H1 (cell line): ENCODE measurements around the gene SGSM1. TPM values are rescaled to one million over a fixed set of nuclear protein-coding genes. Genes with fewer than 3 reads are reported as not detected.

Experiments
- CTCF ChIA-PET: fragments of 300-600 bp; sonication (Branson Sonifier 250); formaldehyde crosslinking; loops from one replicate; lab custom pipeline; 2021; ENCODE audit not compliant: partially characterized antibody; lab: Charles Lee
- POLR2A ChIA-PET: fragments of 300-600 bp; sonication (Branson Sonifier 250); formaldehyde crosslinking; loops from one replicate; lab custom pipeline; 2021; ENCODE audit warnings: inconsistent platforms; ENCODE audit not compliant: partially characterized antibody; lab: Charles Lee
- DNase-seq, 2 experiments: peaks; one replicate each; pipeline versions ENCODE4 v3.0.0 to v3.0.0-alpha.2; 2010 to 2022; ENCODE audit warnings: low spot score in 2 of 2, low read depth in 1 of 2, mixed read lengths in 1 of 2
- FAIRE-seq: peaks from 2 replicates; lab custom pipeline; 2011; peaks lifted over from hg19 to GRCh38; lab: Jason Lieb, UNC
- H2AFZ ChIP-seq: 2 replicates; pipeline ENCODE4 v1.8.1; 2012; ENCODE audit warnings: low read length, inconsistent platforms
- H2AK5ac ChIP-seq: 2 replicates; pipeline ENCODE4 v1.6.1; 2013; ENCODE audit warnings: low read depth, low read length
- H2BK120ac ChIP-seq: replicated peaks from 2 replicates; pipeline ENCODE3; 2013; ENCODE audit warnings: low read depth, low read length, inconsistent platforms
- H2BK12ac ChIP-seq: 2 replicates; pipeline ENCODE4 v1.6.1; 2013; ENCODE audit warnings: low read depth, low read length
- H2BK15ac ChIP-seq: 2 replicates; pipeline ENCODE4 v1.6.1; 2013; ENCODE audit warnings: low read length
- H2BK20ac ChIP-seq: 2 replicates; pipeline ENCODE4 v1.6.1; 2013; ENCODE audit warnings: low read length
- H2BK5ac ChIP-seq: 2 replicates; pipeline ENCODE4 v1.6.1; 2013; ENCODE audit warnings: low read depth, low read length
- H3K14ac ChIP-seq: 2 replicates; pipeline ENCODE4 v1.6.1; 2013; ENCODE audit warnings: inconsistent platforms; ENCODE audit not compliant: insufficient read length
- H3K18ac ChIP-seq: 2 replicates; pipeline ENCODE4 v1.6.1; 2013; ENCODE audit warnings: low read length; ENCODE audit errors: extremely low read depth
- H3K23ac ChIP-seq: 2 replicates; pipeline ENCODE4 v1.6.1; 2013; ENCODE audit warnings: inconsistent platforms; ENCODE audit not compliant: insufficient read length
- H3K23me2 ChIP-seq: 2 replicates; pipeline ENCODE4 v1.6.1; 2013; ENCODE audit warnings: low read depth, low read length
- H3K27ac ChIP-seq: 2 replicates; pipeline ENCODE4 v1.6.1; 2011; ENCODE audit warnings: low read depth, low read length, inconsistent platforms
- H3K27me3 ChIP-seq, 4 experiments: replicated peaks in 1 of 4; 1 replicate in 1 of 4; 2 replicates in 3 of 4; pipeline versions ENCODE4 v1.6.1 to v1.8.1; 2011 to 2013; ENCODE audit warnings: low read length in 3 of 4, mild to moderate bottlenecking in 3 of 4, inconsistent platforms in 2 of 4, mixed read lengths in 2 of 4, moderate library complexity in 1 of 4; ENCODE audit not compliant: control insufficient read depth in 3 of 4, insufficient read depth in 3 of 4; ENCODE audit errors: extremely low read depth in 1 of 4
- H3K36me3 ChIP-seq, 4 experiments: 2 replicates each; pipeline versions ENCODE4 v1.6.1 to v1.8.1; 2011 to 2013; ENCODE audit warnings: mild to moderate bottlenecking in 4 of 4, low read length in 3 of 4, moderate library complexity in 2 of 4, control low read depth in 1 of 4, inconsistent platforms in 1 of 4; ENCODE audit not compliant: insufficient read depth in 4 of 4, control insufficient read depth in 2 of 4
- H3K4ac ChIP-seq: replicated peaks from 2 replicates; pipeline ENCODE3; 2013; ENCODE audit warnings: low read length, low read depth, mixed read lengths, inconsistent platforms; ENCODE audit not compliant: insufficient read length
- H3K4me1 ChIP-seq, 4 experiments: replicated peaks in 1 of 4; 1 replicate in 1 of 4; 2 replicates in 3 of 4; pipeline versions ENCODE4 v1.6.1 to v1.8.1; 2011 to 2013; ENCODE audit warnings: low read length in 3 of 4, inconsistent platforms in 2 of 4, mixed read lengths in 1 of 4; ENCODE audit not compliant: insufficient read depth in 4 of 4, control insufficient read depth in 3 of 4
- H3K4me2 ChIP-seq, 2 experiments: 2 replicates each; pipeline versions ENCODE4 v1.6.1 to v1.8.1; 2011 to 2013; ENCODE audit warnings: low read depth in 2 of 2, low read length in 2 of 2, control low read depth in 1 of 2, inconsistent platforms in 1 of 2, mild to moderate bottlenecking in 1 of 2; ENCODE audit not compliant: insufficient read depth in 1 of 2
- H3K4me3 ChIP-seq, 4 experiments: fragments of 200-600, 300-600 bp in 1 of 4; sonication (generic), shearing (Covaris generic), sonication (Bioruptor Twin) in 1 of 4; 2 replicates each; pipeline versions ENCODE4 v1.5.1 to v1.8.1; 2011 to 2016; ENCODE audit warnings: low read length in 4 of 4, low read depth in 3 of 4, control low read depth in 2 of 4, inconsistent platforms in 2 of 4, mild to moderate bottlenecking in 2 of 4, mixed read lengths in 1 of 4, moderate library complexity in 1 of 4; ENCODE audit not compliant: insufficient read depth in 2 of 4; ENCODE audit errors: extremely low read depth in 1 of 4
- H3K56ac ChIP-seq: replicated peaks from 2 replicates; pipeline ENCODE3; 2013; ENCODE audit warnings: low read depth, mild to moderate bottlenecking, mixed read lengths, low read length, inconsistent platforms; ENCODE audit not compliant: insufficient read length
- H3K79me1 ChIP-seq: 2 replicates; pipeline ENCODE4 v1.6.1; 2013; ENCODE audit warnings: low read depth, low read length, control low read depth
- H3K79me2 ChIP-seq, 2 experiments: 2 replicates each; pipeline versions ENCODE4 v1.6.1 to v1.8.1; 2012 to 2013; ENCODE audit warnings: low read length in 2 of 2, mild to moderate bottlenecking in 2 of 2, inconsistent platforms in 1 of 2; ENCODE audit not compliant: insufficient read depth in 2 of 2, control insufficient read depth in 1 of 2
- H3K9ac ChIP-seq, 4 experiments: replicated peaks in 1 of 4; 1 replicate in 1 of 4; 2 replicates in 3 of 4; pipeline versions ENCODE4 v1.6.1 to v1.8.1; 2011 to 2013; ENCODE audit warnings: low read depth in 3 of 4, low read length in 3 of 4, control low read depth in 2 of 4, mild to moderate bottlenecking in 2 of 4, moderate library complexity in 2 of 4, inconsistent platforms in 1 of 4; ENCODE audit errors: extremely low read depth in 1 of 4
- H3K9me3 ChIP-seq, 2 experiments: 2 replicates each; pipeline versions ENCODE4 v1.6.1 to v1.8.1; 2012 to 2013; ENCODE audit warnings: mild to moderate bottlenecking in 2 of 2, moderate library complexity in 2 of 2, control low read depth in 1 of 2, inconsistent platforms in 1 of 2, low read depth in 1 of 2, low read length in 1 of 2, mixed read lengths in 1 of 2; ENCODE audit not compliant: insufficient read depth in 2 of 2
- H4K20me1 ChIP-seq, 2 experiments: replicated peaks in 1 of 2; 2 replicates each; pipeline versions ENCODE3 to v1.8.1; 2011 to 2013; ENCODE audit warnings: inconsistent platforms in 2 of 2, low read length in 2 of 2, mild to moderate bottlenecking in 1 of 2; ENCODE audit not compliant: insufficient read depth in 2 of 2, control insufficient read depth in 1 of 2
- H4K5ac ChIP-seq: 2 replicates; pipeline ENCODE4 v1.6.1; 2013; ENCODE audit warnings: low read length, low read depth, mixed read lengths, inconsistent platforms; ENCODE audit not compliant: insufficient read length
- H4K8ac ChIP-seq: 2 replicates; pipeline ENCODE4 v1.8.0; 2013; ENCODE audit warnings: mild to moderate bottlenecking, moderate library complexity, low read length, inconsistent platforms; ENCODE audit not compliant: insufficient read depth; ENCODE audit errors: extremely low read depth
- H4K91ac ChIP-seq: replicated peaks from 2 replicates; pipeline ENCODE3; 2013; ENCODE audit warnings: low read length, mixed read lengths, inconsistent platforms; ENCODE audit not compliant: insufficient read length
- ASH2L ChIP-seq: fragments of 200-600, 300-600 bp; sonication (generic); IDR thresholded peaks from one replicate; pipeline ENCODE4 v1.7.1; 2017; ENCODE audit warnings: low read length
- BRCA1 ChIP-seq: IDR thresholded peaks from 2 replicates; pipeline ENCODE4 v1.6.1; 2012; ENCODE audit warnings: low read depth, low read length, improper control_type of control experiment
- CBX5 ChIP-seq: fragments of 300-800, 300-1000 bp; sonication (generic); IDR thresholded peaks from 2 replicates; pipeline ENCODE4 v1.7.1; 2016; ENCODE audit warnings: antibody characterized with exemption, low read length, low read depth
- CBX8 ChIP-seq: fragments of 300-800, 300-1000 bp; sonication (generic); IDR thresholded peaks from 2 replicates; pipeline ENCODE4 v1.7.1; 2016; ENCODE audit warnings: low read depth, low read length, borderline replicate concordance
- CREB1 ChIP-seq: IDR thresholded peaks from 2 replicates; pipeline ENCODE4 v1.6.1; 2012; ENCODE audit warnings: inconsistent platforms
- CTCF ChIP-seq, 3 experiments: IDR thresholded peaks; 1 replicate in 2 of 3; 2 replicates in 1 of 3; pipeline versions ENCODE4 v1.5.1 to v1.6.1; 2011; ENCODE audit warnings: low read length in 3 of 3, mild to moderate bottlenecking in 3 of 3, inconsistent platforms in 2 of 3, low read depth in 1 of 3, moderate library complexity in 1 of 3; ENCODE audit not compliant: insufficient read depth in 1 of 3; ENCODE audit errors: control extremely low read depth in 1 of 3
- JUND ChIP-seq: IDR thresholded peaks from 2 replicates; pipeline ENCODE4 v1.6.1; 2011; ENCODE audit warnings: mild to moderate bottlenecking, improper control_type of control experiment, low read length
- POLR2A ChIP-seq, 2 experiments: IDR thresholded peaks; 1 replicate in 1 of 2; 2 replicates in 1 of 2; pipeline ENCODE4 v1.6.1; 2011; ENCODE audit warnings: low read depth in 2 of 2, low read length in 2 of 2, mild to moderate bottlenecking in 2 of 2; ENCODE audit errors: control extremely low read depth in 1 of 2
- RBBP5 ChIP-seq: IDR thresholded peaks from 2 replicates; pipeline ENCODE4 v1.7.1; 2012; ENCODE audit warnings: low read depth, mild to moderate bottlenecking, inconsistent platforms, low read length, moderate library complexity, borderline replicate concordance
- RFX5 ChIP-seq: IDR thresholded peaks from 2 replicates; pipeline ENCODE4 v1.6.1; 2011; ENCODE audit warnings: low read depth, low read length, improper control_type of control experiment, borderline replicate concordance
- RNF2 ChIP-seq: fragments of 200-900, 300-1000 bp; sonication (generic); IDR thresholded peaks from 2 replicates; pipeline ENCODE4 v1.7.1; 2016; ENCODE audit warnings: borderline replicate concordance, low read depth, mild to moderate bottlenecking, antibody characterized with exemption, low read length; ENCODE audit not compliant: poor library complexity, severe bottlenecking; ENCODE audit errors: missing control alignments
- TBP ChIP-seq: IDR thresholded peaks from 2 replicates; pipeline ENCODE4 v1.6.1; 2011; ENCODE audit warnings: low read depth, low read length, improper control_type of control experiment
- WGBS, 2 experiments: shearing (Covaris generic) in 1 of 2; methylation state at CpG; one replicate each; pipeline versions ENCODE4 v1.1.6 to v1.1.7; 2013 to 2015; ENCODE audit warnings: low lambda C conversion rate in 2 of 2, mixed read lengths in 2 of 2, inconsistent platforms in 1 of 2, low coverage in 1 of 2, missing lambda C conversion rate in 1 of 2; ENCODE audit not compliant: insufficient replicate concordance in 2 of 2, insufficient coverage in 1 of 2, insufficient read length in 1 of 2; ENCODE audit errors: extremely low coverage in 1 of 2, missing lambda C conversion rate in 1 of 2; 5-methylcytosine and 5-hydroxymethylcytosine counted together
- polyA plus RNA-seq, 7 experiments: library from polyadenylated mRNA; depleted of rRNA in 3 of 7; stranded (reverse) in 5 of 7; unstranded in 2 of 7; fragments of >200 nt in 5 of 7; fragments of 200-250 nt in 2 of 7; gene quantifications; 1 replicate in 5 of 7; 2 replicates in 1 of 7; 4 replicates in 1 of 7; pipeline versions ENCODE4 v1.2.1 to v1.2.3, GENCODE V29; 2011 to 2013; ENCODE audit warnings: missing spikeins in 2 of 7, mixed read lengths in 2 of 7
- total RNA-seq: library from RNA; stranded (reverse); fragmentation: NEBNext Ultra II Directional; extraction: Animal tissue kit (Norgen Biotek cat#: 25700); gene quantifications from 2 replicates; pipeline ENCODE4 v1.2.1, GENCODE V29; 2021

SGSM1 gene
- total and polyA plus RNA-seq, 2 of the 8 experiments (the other 6 are each of a cell fraction or from before 2014, with no cell fraction given) = 2.8 to 5.2 TPM

GRCh38 chr22:24823787-24824186 lies 17.8 kb downstream of the SGSM1 start:
- H2BK12ac ChIP-seq = no peak overlapping the region
- 89% methylated on average over 9 of the region's 9 CpGs; no CpG with 5 or more reads in 1 of the 2 experiments for WGBS, 2 experiments
- H3K23me2 ChIP-seq = no peaks in the 10 kb centered on the region
- no peak overlapping the region for H3K4ac ChIP-seq
- H4K91ac ChIP-seq = no peak overlapping the region
- H4K5ac ChIP-seq = no peak overlapping the region
- H3K36me3 ChIP-seq = no peaks in the 10 kb centered on the region
- H3K4me2 ChIP-seq = no peak overlapping the region
- H2AFZ ChIP-seq = no peak overlapping the region
- no peak overlapping the region for H3K4me3 ChIP-seq
- H4K8ac ChIP-seq = no peak overlapping the region; the same call in 1 of the 2 replicates
- no peak for FAIRE-seq
- H3K9me3 ChIP-seq = no peaks in the 10 kb centered on the region
- no peak overlapping the region for H3K9ac ChIP-seq
- POLR2A ChIA-PET = interaction anchor here (0.9 kb wide), 1 partner anchor 9 kb away, joined by 3 read pairs; no protein-coding TSS in a partner anchor
- no peak overlapping the region for H2AK5ac ChIP-seq
- H3K27me3 ChIP-seq = no peaks in the 10 kb centered on the region
- DNase-seq = no peak
- no peak overlapping the region for H3K18ac ChIP-seq
- H2BK120ac ChIP-seq = no peak overlapping the region
- CTCF ChIA-PET = interaction anchor here (0.9 to 2.5 kb wide), 5 partner anchors 10 to 28 kb away, joined by 3 to 7 read pairs (median 4); no protein-coding TSS in a partner anchor
- H3K14ac ChIP-seq = no peak overlapping the region
- no peak overlapping the region for H3K56ac ChIP-seq
- H4K20me1 ChIP-seq = peaks cover 0 to 3% of the 10 kb centered on the region in 2 experiments
- no peak overlapping the region for H3K23ac ChIP-seq
- no peaks in the 10 kb centered on the region for H3K4me1 ChIP-seq
- no peak overlapping the region for H3K27ac ChIP-seq
- H2BK20ac ChIP-seq = no peak overlapping the region
- H2BK5ac ChIP-seq = no peak overlapping the region
- H3K79me2 ChIP-seq = no peaks in the 10 kb centered on the region
- peaks cover 3% of the 10 kb centered on the region; the same call in 1 of the 2 replicates for H3K79me1 ChIP-seq
- H2BK15ac ChIP-seq = no peak overlapping the region
- TF ChIP-seq BRCA1 (no peak), RFX5 (no peak), CBX5 (no peak), RBBP5 (no peak), RNF2 (no peak), ASH2L (no peak), JUND (no peak), CTCF (IDR thresholded peaks at IDR 0.05; ENCODE audit: control extremely low read depth in 1 of 3, insufficient read depth in 1 of 3, low read depth in 1 of 3, low read length in 3 of 3) (no peak), TBP (no peak), CREB1 (no peak), CBX8 (no peak), POLR2A (IDR thresholded peaks at IDR 0.05; ENCODE audit: control extremely low read depth in 1 of 2, low read depth in 2 of 2, low read length in 2 of 2) (no peak)
